AG09309 (cell line): ENCODE measurements around the gene IGFBP4.

Source experiments
- DNase-seq: peaks from one replicate; pipeline ENCODE4 v3.0.0-alpha.2; 2010; ENCODE audit warnings: low read depth
- H3K4me3 ChIP-seq: 2 replicates; pipeline ENCODE4 v1.5.1; 2011; ENCODE audit warnings: mild to moderate bottlenecking, low read depth, low read length, moderate library complexity; ENCODE audit not compliant: control insufficient read depth
- CTCF ChIP-seq: IDR thresholded peaks from 2 replicates; pipeline ENCODE4 v1.5.1; 2011; ENCODE audit warnings: mild to moderate bottlenecking, low read depth, low read length, inconsistent platforms; ENCODE audit not compliant: insufficient read depth, control insufficient read depth; ENCODE audit errors: missing control alignments

The IGFBP4 gene

GRCh38 chr17:40431231-40431602, 12.0 kb upstream of the IGFBP4 start:
- TF ChIP-seq CTCF, result no peak

GRCh38 chr17:40432864-40433528, 10.3 kb upstream of the IGFBP4 start:
- H3K4me3 ChIP-seq, result no peak overlapping the region
- TF ChIP-seq CTCF, result no peak
- DNase-seq, result no peak

More at GRCh38 chr17:40431231-40431602, 12.0 kb upstream of the IGFBP4 start:
- H3K4me3 ChIP-seq, result no peak overlapping the region
- no peak for DNase-seq

GRCh38 chr17:40433551-40434415, 9.5 kb upstream of the IGFBP4 start:
- no peak overlapping the region for H3K4me3 ChIP-seq
- DNase-seq, result no peak
- peak; percentile 52 for TF ChIP-seq CTCF

- no peak overlapping the region for H3K4me3 ChIP-seq
- no peak for TF ChIP-seq CTCF
- DNase-seq, result no peak
These were observed 6.6 kb upstream of the IGFBP4 start for GRCh38 chr17:40436636-40437035.

- no peak for DNase-seq
- H3K4me3 ChIP-seq, result no peak overlapping the region
- TF ChIP-seq CTCF, result no peak
These were observed 6.0 kb upstream of the IGFBP4 start for GRCh38 chr17:40437095-40437732.

GRCh38 chr17:40440166-40440565, 3.1 kb upstream of the IGFBP4 start:
- TF ChIP-seq CTCF, result no peak
- H3K4me3 ChIP-seq, result no peak overlapping the region
- DNase-seq, result no peak
